GM19099 (cell line): ENCODE results near the gene UFL1.

Experiments used
- POLR2A ChIP-seq: IDR thresholded peaks from 3 replicates; pipeline ENCODE4 v1.6.1; 2011; ENCODE audit warnings: low read depth; ENCODE audit not compliant: insufficient read length; ENCODE audit errors: extremely low read depth

The UFL1 gene

GRCh38 chr6:96521644-96522464 lies at the start of gene UFL1:
Gene UFL1 (plus strand): TSS chr6:96521806. CDS start chr6:96521874, 68 bp downstream.
- TF ChIP-seq POLR2A, result peak; percentile 98

GRCh38 chr6:96478695-96479094 lies 42.9 kb upstream of the UFL1 start:
- no peak for TF ChIP-seq POLR2A

GRCh38 chr6:96491926-96492325 lies 29.7 kb upstream of the UFL1 start:
- TF ChIP-seq POLR2A, result no peak

GRCh38 chr6:96499781-96500180 lies 21.8 kb upstream of the UFL1 start:
- TF ChIP-seq POLR2A, result no peak

- no peak for TF ChIP-seq POLR2A
Observed at GRCh38 chr6:96502915-96503314, 18.7 kb upstream of the UFL1 start.

- TF ChIP-seq POLR2A, result no peak
Observed at GRCh38 chr6:96505363-96505762, 16.2 kb upstream of the UFL1 start.

- TF ChIP-seq POLR2A, result no peak
Observed at GRCh38 chr6:96509281-96509680, 12.3 kb upstream of the UFL1 start.

GRCh38 chr6:96520171-96521115 lies 1.2 kb upstream of the UFL1 start:
- TF ChIP-seq POLR2A, result no peak

GRCh38 chr6:96521306-96521643 lies 331 bp upstream of the UFL1 start:
- no peak for TF ChIP-seq POLR2A

- no peak for TF ChIP-seq POLR2A
Observed at GRCh38 chr6:96522465-96523009, 931 bp downstream of the UFL1 start.

GRCh38 chr6:96528193-96528592 lies 6.6 kb downstream of the UFL1 start:
- no peak for TF ChIP-seq POLR2A

GRCh38 chr6:96532399-96532798 lies 10.8 kb downstream of the UFL1 start:
- no peak for TF ChIP-seq POLR2A

GRCh38 chr6:96537726-96538125 lies 16.1 kb downstream of the UFL1 start:
- TF ChIP-seq POLR2A, result no peak

- no peak for TF ChIP-seq POLR2A
Observed at GRCh38 chr6:96542702-96543101, 21.1 kb downstream of the UFL1 start.

GRCh38 chr6:96545882-96546281 lies 24.3 kb downstream of the UFL1 start:
- TF ChIP-seq POLR2A, result no peak
